K562 (cell line): ENCODE results near the gene ABCB9. TPM values are rescaled to one million over a fixed set of nuclear protein-coding genes. Genes with fewer than 3 reads are reported as not detected.

Experiments
- ATAC-seq: fragments of 200-7000 bp; cut with Tn5 transposase; 3 replicates; pipeline ENCODE4 v1.9.1; 2020; ENCODE audit warnings: moderate library complexity
- BruUV-seq: library from RNA; stranded (reverse); fragments of 400-500 nt; replicated peaks from 2 replicates; lab custom pipeline; 2021; lab: Mats Ljungman, UMichigan
- CTCF ChIA-PET: fragments of 300-600 bp; formaldehyde crosslinking; extraction: SDS; loops from one replicate; lab custom pipeline; 2021; ENCODE audit warnings: low intra/inter-chr PET ratio; lab: Yijun Ruan, JAX
- POLR2A ChIA-PET: fragments of 300-600, 350-650 bp; sonication (Branson Sonifier 250); formaldehyde crosslinking; extraction: SDS; loops from one replicate; lab custom pipeline; 2021; ENCODE audit warnings: antibody characterized with exemption, inconsistent platforms; lab: Yijun Ruan, JAX
- DNase-seq, 4 experiments: peaks; one replicate each; pipeline versions ENCODE4 v3.0.0 to v3.0.0-alpha.2; 2011 to 2018; ENCODE audit warnings: low spot score in 3 of 4, mixed read lengths in 3 of 4; ENCODE audit errors: extremely low read depth in 1 of 4
- FAIRE-seq: peaks from 2 replicates; lab custom pipeline; 2011; peaks lifted over from hg19 to GRCh38; lab: Jason Lieb, UNC
- H2AFZ ChIP-seq: 2 replicates; pipeline ENCODE4 v1.6.0; 2011; ENCODE audit warnings: low read depth, low read length, control low read depth, inconsistent platforms
- H3K27ac ChIP-seq: fragments of 200-600 bp; 3 replicates; pipeline ENCODE4 v1.8.0; 2011; ENCODE audit warnings: low read depth, mild to moderate bottlenecking, control low read depth, inconsistent platforms, low read length, moderate library complexity, mixed read lengths; ENCODE audit errors: extremely low read depth
- H3K27me3 ChIP-seq, 2 experiments: fragments of 300-600 bp in 1 of 2; 2 replicates in 1 of 2; 3 replicates in 1 of 2; pipeline versions ENCODE4 v1.6.0 to v1.8.0; 2011; ENCODE audit warnings: inconsistent platforms in 2 of 2, low read length in 2 of 2, mild to moderate bottlenecking in 1 of 2, mixed read lengths in 1 of 2, moderate library complexity in 1 of 2; ENCODE audit not compliant: control insufficient read depth in 2 of 2, insufficient read depth in 2 of 2
- H3K36me3 ChIP-seq: fragments of 300-600 bp; 3 replicates; pipeline ENCODE4 v1.8.0; 2011; ENCODE audit warnings: mild to moderate bottlenecking, low read length, inconsistent platforms; ENCODE audit not compliant: control insufficient read depth, insufficient read depth
- H3K4me1 ChIP-seq, 2 experiments: fragments of 200-600 bp in 1 of 2; replicated peaks in 1 of 2; 2 replicates in 1 of 2; 3 replicates in 1 of 2; pipeline versions ENCODE4 v1.5.1 to v1.8.0; 2011; ENCODE audit warnings: inconsistent platforms in 2 of 2, low read length in 2 of 2, mild to moderate bottlenecking in 1 of 2, mixed read lengths in 1 of 2, moderate library complexity in 1 of 2; ENCODE audit not compliant: control insufficient read depth in 2 of 2, insufficient read depth in 2 of 2
- H3K4me2 ChIP-seq: 2 replicates; pipeline ENCODE4 v1.6.1; 2011; ENCODE audit warnings: low read length, control low read depth, inconsistent platforms, mixed read lengths; ENCODE audit not compliant: insufficient read depth
- H3K4me3 ChIP-seq: fragments of 200-600 bp; sonication (generic), shearing (Covaris generic); 2 replicates; pipeline ENCODE4 v1.5.1; 2016; ENCODE audit warnings: control low read depth, inconsistent platforms
- H3K79me2 ChIP-seq: fragments of 200-600 bp; 3 replicates; pipeline ENCODE4 v1.8.0; 2011; ENCODE audit warnings: low read length, inconsistent platforms; ENCODE audit not compliant: control insufficient read depth, insufficient read depth
- H3K9ac ChIP-seq, 2 experiments: 2 replicates each; pipeline versions ENCODE4 v1.6.0 to v1.6.1; 2011; ENCODE audit warnings: low read depth in 2 of 2, low read length in 2 of 2, control low read depth in 1 of 2, inconsistent platforms in 1 of 2, mild to moderate bottlenecking in 1 of 2, mixed read lengths in 1 of 2; ENCODE audit not compliant: insufficient read depth in 1 of 2
- H3K9me1 ChIP-seq: one replicate; pipeline ENCODE4 v1.6.0; 2011; ENCODE audit warnings: inconsistent platforms, mild to moderate bottlenecking, low read length, moderate library complexity; ENCODE audit not compliant: control insufficient read depth, insufficient read depth
- H3K9me3 ChIP-seq: replicated peaks from 2 replicates; pipeline ENCODE4 v1.5.1; 2011; ENCODE audit warnings: low read depth, low read length, inconsistent platforms; ENCODE audit not compliant: control insufficient read depth, insufficient read depth
- H4K20me1 ChIP-seq: replicated peaks from 2 replicates; pipeline ENCODE4 v1.6.1; 2011; ENCODE audit warnings: low read length, inconsistent platforms, mixed read lengths; ENCODE audit not compliant: control insufficient read depth, insufficient read depth
- ARID3B ChIP-seq: fragments of 250-450 bp; sonication (Bioruptor Pico); IDR thresholded peaks from 2 replicates; pipeline ENCODE4 v1.4.0; 2020; ENCODE audit warnings: borderline replicate concordance
- FIP1L1 ChIP-seq: fragments of 200-400 bp; formaldehyde crosslinking; IDR thresholded peaks from 2 replicates; pipeline ENCODE4 v1.6.1; 2018; ENCODE audit warnings: mild to moderate bottlenecking, low read depth, low read length; ENCODE audit not compliant: poor library complexity, severe bottlenecking
- FOXA3 ChIP-seq, 2 experiments: fragments of 450-650 bp in 1 of 2; sonication (generic) in 1 of 2; formaldehyde crosslinking; IDR thresholded peaks in 1 of 2; conservative IDR thresholded peaks in 1 of 2; 2 replicates each; pipeline versions ENCODE4 v1.4.0 to v1.8.0; 2020 to 2022; ENCODE audit warnings: mild to moderate bottlenecking in 2 of 2, missing genetic modification reagents in 1 of 2
- FOXJ3 ChIP-seq: sonication (generic); formaldehyde crosslinking; IDR thresholded peaks from 2 replicates; pipeline ENCODE4 v1.4.0; 2020; ENCODE audit warnings: mild to moderate bottlenecking, missing genetic modification reagents
- FOXP1 ChIP-seq: sonication (generic); formaldehyde crosslinking; IDR thresholded peaks from 2 replicates; pipeline ENCODE4 v1.8.0; 2022; ENCODE audit warnings: mild to moderate bottlenecking, missing genetic modification reagents
- GABPB2 ChIP-seq: fragments of 250-450 bp; sonication (Bioruptor Pico); conservative IDR thresholded peaks from 2 replicates; pipeline ENCODE4 v1.5.1; 2021; ENCODE audit warnings: mild to moderate bottlenecking
- HMBOX1 ChIP-seq: sonication (generic); IDR thresholded peaks from 2 replicates; pipeline ENCODE4 v1.6.1; 2016
- LARP7 ChIP-seq: fragments of 450-650 bp; IDR thresholded peaks from 2 replicates; pipeline ENCODE4 v1.6.1; 2016
- NCOR1 ChIP-seq: fragments of 450-650 bp; IDR thresholded peaks from 2 replicates; pipeline ENCODE4 v1.6.1; 2016; ENCODE audit warnings: mild to moderate bottlenecking, moderate library complexity
- NFIX ChIP-seq: fragments of 250-450 bp; sonication (Bioruptor Pico); IDR thresholded peaks from 2 replicates; pipeline ENCODE4 v1.4.0; 2020; ENCODE audit warnings: low read depth, mild to moderate bottlenecking, moderate library complexity
- POLR2A ChIP-seq: fragments of 450-650 bp; conservative IDR thresholded peaks from 2 replicates; pipeline ENCODE4 v1.6.1; 2016
- TEAD1 ChIP-seq, 2 experiments: fragments of 450-650 bp in 1 of 2; sonication (generic) in 1 of 2; formaldehyde crosslinking; IDR thresholded peaks; 2 replicates each; pipeline versions ENCODE4 v1.4.0 to v1.8.0; 2020 to 2022; ENCODE audit warnings: mild to moderate bottlenecking in 2 of 2, missing genetic modification reagents in 1 of 2
- U2AF1 ChIP-seq: fragments of 200-400 bp; formaldehyde crosslinking; optimal IDR thresholded peaks from 2 replicates; pipeline ENCODE3; 2017; ENCODE audit warnings: mild to moderate bottlenecking, low read depth, low read length, moderate library complexity
- YBX1 ChIP-seq: fragments of 450-650 bp; IDR thresholded peaks from 2 replicates; pipeline ENCODE4 v1.7.1; 2016; ENCODE audit warnings: mild to moderate bottlenecking
- ZBTB7A ChIP-seq: IDR thresholded peaks from 2 replicates; pipeline ENCODE4 v1.6.1; 2011; ENCODE audit warnings: low read depth, mild to moderate bottlenecking, low read length, moderate library complexity, borderline replicate concordance; ENCODE audit not compliant: control insufficient read depth
- ZNF24 ChIP-seq: fragments of 450-650 bp; IDR thresholded peaks from 2 replicates; pipeline ENCODE4 v1.6.1; 2016
- ZNF583 ChIP-seq: fragments of 250-450 bp; sonication (Bioruptor Pico); IDR thresholded peaks from 2 replicates; pipeline ENCODE4 v1.4.0; 2020
- WGBS: fragments of 100-300 bp; shearing (Covaris generic); methylation state at CpG from one replicate; pipeline ENCODE4 v1.1.6; 2016; ENCODE audit warnings: low coverage, mixed read lengths; ENCODE audit not compliant: insufficient coverage; ENCODE audit errors: missing lambda C conversion rate; 5-methylcytosine and 5-hydroxymethylcytosine counted together
- in situ Hi-C: fragments of 300-500 bp; cut with MboI; formaldehyde crosslinking; loops from 4 replicates; pipeline ENCODE4 v1.15.0; 2018; ENCODE audit warnings: inconsistent platforms, mixed read lengths
- intact Hi-C: fragments of 100-400 bp; cut with micrococcal nuclease; formaldehyde crosslinking; loops from 2 replicates; pipeline ENCODE4 v1.14.2; 2022
- polyA plus RNA-seq, 8 experiments: library from polyadenylated mRNA; depleted of rRNA in 4 of 8; stranded (reverse) in 5 of 8; unstranded in 3 of 8; fragments of >200 nt; fragmentation: Nextera tagmentation in 2 of 8; fragmentation: Illumina TruSeq in 1 of 8; extraction: Ambion mirVana in 2 of 8; extraction: Trizol in 1 of 8; gene quantifications; 2 replicates each; pipeline versions ENCODE4 v1.2.1 to v1.2.3, GENCODE V29; 2011 to 2014; ENCODE audit warnings: inconsistent platforms in 1 of 8, missing spikeins in 1 of 8
- total RNA-seq, 7 experiments: library from RNA; depleted of rRNA in 6 of 7; stranded (reverse); fragments of >200 nt in 6 of 7; fragmentation: Illumina TruSeq in 2 of 7; extraction: Trizol in 2 of 7; gene quantifications; 2 replicates each; pipeline versions ENCODE4 v1.2.1 to v1.2.3, GENCODE V29; 2011 to 2021; ENCODE audit warnings: low replicate concordance in 1 of 7
- TF ChIP-seq, protein P1 (sequence below): sonication (generic); formaldehyde crosslinking; IDR thresholded peaks from 2 replicates; pipeline ENCODE4 v1.8.0; 2022; ENCODE audit warnings: missing genetic modification reagents, mild to moderate bottlenecking, borderline replicate concordance

ABCB9 gene
- total and polyA plus RNA-seq, 9 of the 15 experiments (the other 6 are each of a cell fraction or from before 2014, with no cell fraction given), result 0.20 to 12.6 (median 6.2) TPM

GRCh38 chr12:122884091-122884826 lies 82.0 kb downstream of the ABCB9 start:
- H3K9me3 ChIP-seq, result no peaks in the 10 kb centered on the region
- H3K4me1 ChIP-seq, result peaks cover 28 to 50% of the 10 kb centered on the region in 2 experiments
- H3K79me2 ChIP-seq, result peaks cover 97% of the 10 kb centered on the region
- H3K27ac ChIP-seq, result no peak overlapping the region; the same call in 2 of the 3 replicates
- no peak overlapping the region for H2AFZ ChIP-seq
- no peak for ATAC-seq
- intact Hi-C loops, result loop anchor here (5.0 to 10.0 kb wide), 2 partner anchors 68 to 351 kb away; partner anchors contain the start of genes MPHOSPH9 and MTRFR
- H3K9me1 ChIP-seq, result no peaks in the 10 kb centered on the region
- POLR2A ChIA-PET, result interaction anchor here (0.6 to 2.6 kb wide), 5 partner anchors 10 to 152 kb away, joined by 3 to 12 read pairs (median 3); no protein-coding TSS in a partner anchor
- no peak overlapping the region for H3K4me2 ChIP-seq
- no peaks in the 10 kb centered on the region for H3K27me3 ChIP-seq
- H3K36me3 ChIP-seq, result peaks cover 31% of the 10 kb centered on the region; the same call in 2 of the 3 replicates
- CTCF ChIA-PET, result interaction anchor here (0.7 kb wide), 1 partner anchor 596 kb away, joined by 3 read pairs; no protein-coding TSS in a partner anchor
- H4K20me1 ChIP-seq, result peaks cover 53% of the 10 kb centered on the region
- BruUV-seq, result no TSS peak
- H3K9ac ChIP-seq, result no peak overlapping the region
- no peak for DNase-seq
- in situ Hi-C loops, result no loop called here
- H3K4me3 ChIP-seq, result no peak overlapping the region
- FAIRE-seq, result no peak
- no peak for TF ChIP-seq ARID3B (CRISPR knock-in tag)
- no peak for TF ChIP-seq FOXP1
- TF ChIP-seq YBX1, result no peak
- TF ChIP-seq FOXA3 (CRISPR knock-in tag; conservative IDR thresholded peaks at IDR 0.05 in 1 of 2, IDR thresholded peaks at IDR 0.05 in 1 of 2), result no peak
- TF ChIP-seq GABPB2 (CRISPR knock-in tag), result no peak
- TF ChIP-seq ZNF24, result no peak
- TF ChIP-seq ZBTB7A, result no peak
- TF ChIP-seq TEAD1 (CRISPR knock-in tag; IDR thresholded peaks at IDR 0.05), result no peak
- TF ChIP-seq FIP1L1, result no peak
- no peak for TF ChIP-seq FOXJ3 (CRISPR knock-in tag)
- no peak for TF ChIP-seq NCOR1
- no peak for TF ChIP-seq POLR2A
- no peak for TF ChIP-seq HMBOX1
- no peak for TF ChIP-seq ZNF583 (CRISPR knock-in tag)
- TF ChIP-seq LARP7, result no peak
- no peak for TF ChIP-seq U2AF1
- TF ChIP-seq, protein P1, sequence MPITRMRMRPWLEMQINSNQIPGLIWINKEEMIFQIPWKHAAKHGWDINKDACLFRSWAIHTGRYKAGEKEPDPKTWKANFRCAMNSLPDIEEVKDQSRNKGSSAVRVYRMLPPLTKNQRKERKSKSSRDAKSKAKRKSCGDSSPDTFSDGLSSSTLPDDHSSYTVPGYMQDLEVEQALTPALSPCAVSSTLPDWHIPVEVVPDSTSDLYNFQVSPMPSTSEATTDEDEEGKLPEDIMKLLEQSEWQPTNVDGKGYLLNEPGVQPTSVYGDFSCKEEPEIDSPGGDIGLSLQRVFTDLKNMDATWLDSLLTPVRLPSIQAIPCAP, result no peak
- TF ChIP-seq NFIX (CRISPR knock-in tag), result no peak
- 73% methylated on average over 6 of the region's 6 CpGs for WGBS
